Measurements from ENCODE around the gene GGT5.
"Not testable (repeated sequence)": the region's sequence is repeated elsewhere in the genome, so short reads cannot be mapped to it uniquely, and the experiment has no call there.

Gene GGT5

DNA sequence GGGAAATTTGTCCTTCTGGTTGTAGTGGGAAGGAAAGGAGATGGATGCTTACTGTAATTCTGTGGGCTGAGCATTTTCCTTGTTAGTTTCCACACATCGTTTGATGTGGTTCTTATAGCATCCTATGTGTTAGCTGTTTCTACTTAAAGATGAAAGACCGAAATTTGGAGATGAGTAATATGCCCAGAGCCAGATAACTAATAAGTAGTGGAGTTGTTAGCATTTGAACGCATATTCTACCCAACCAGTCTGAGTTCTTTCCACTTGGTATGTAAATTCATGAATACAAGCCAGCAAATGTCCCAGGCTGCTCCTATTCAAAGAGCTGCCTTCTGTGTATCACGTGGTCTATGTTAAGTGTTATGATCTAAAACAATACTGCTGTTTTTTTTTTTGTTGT lies 40.4 kb upstream of the GGT5 start:
- Histone ChIP-seq H3K14ac (ENCODE audit: low read length) (no peak overlapping the region), H3K36me3 (ENCODE audit: control insufficient read depth in 1 of 2, insufficient read depth in 2 of 2, low read length in 2 of 2) (peaks cover 0 to 3% of the 10 kb centered on the region in 2 experiments), H2BK12ac (ENCODE audit: low read length) (no peak overlapping the region), H2AFZ (ENCODE audit: insufficient read depth, low read length, poor library complexity) (no peak overlapping the region), H3K9me3 (ENCODE audit: insufficient read depth, low read depth, low read length) (no peaks in the 10 kb centered on the region), H3K4ac (ENCODE audit: low read depth, low read length) (peak overlapping the region; percentile 70), H3K27me3 (ENCODE audit: insufficient read depth, low read length) (no peaks in the 10 kb centered on the region), H3K4me3 (ENCODE audit: low read depth, low read length) (no peak overlapping the region), H4K91ac (ENCODE audit: low read depth, low read length) (no peak overlapping the region), H3K27ac (ENCODE audit: low read depth, low read length) (peak overlapping the region; percentile 45), H2BK120ac (ENCODE audit: insufficient read depth, low read length, poor library complexity) (no peak overlapping the region), H3K9ac (ENCODE audit: low read length) (no peak overlapping the region), H3K4me2 (ENCODE audit: low read length) (no peak overlapping the region), H3K4me1 (ENCODE audit: control insufficient read depth in 1 of 2, insufficient read depth in 2 of 2, low read length in 2 of 2) (peaks cover 5 to 19% of the 10 kb centered on the region in 2 experiments), H4K12ac (ENCODE audit: low read depth, low read length) (no peak overlapping the region), H3K18ac (ENCODE audit: low read length) (no peak overlapping the region), H2AK5ac (ENCODE audit: low read length) (no peak overlapping the region), H4K8ac (ENCODE audit: low read depth, low read length) (no peak overlapping the region), H2BK5ac (ENCODE audit: low read depth, low read length, poor library complexity) (no peak overlapping the region), H3K79me2 (ENCODE audit: control insufficient read depth, insufficient read depth, low read length, poor library complexity) (peaks cover 7% of the 10 kb centered on the region), H3K79me1 (ENCODE audit: low read length) (peaks cover 8% of the 10 kb centered on the region), H3K23ac (ENCODE audit: low read length) (no peak overlapping the region)
- DNase-seq = peak in 1 of 2 donors; percentile 12
- no CpG with 5 or more reads among the region's 4 CpGs for WGBS (ENCODE audit: extremely low coverage, insufficient coverage, insufficient read length)

GRCh38 chr22:24284747-24285203 lies 39.9 kb upstream of the GGT5 start:
- Histone ChIP-seq H3K27ac (ENCODE audit: low read depth, low read length) (peak overlapping the region; percentile 45), H2AFZ (ENCODE audit: insufficient read depth, low read length, poor library complexity) (no peak overlapping the region), H2BK5ac (ENCODE audit: low read depth, low read length, poor library complexity) (no peak overlapping the region), H3K36me3 (ENCODE audit: control insufficient read depth in 1 of 2, insufficient read depth in 2 of 2, low read length in 2 of 2) (peaks cover 0 to 3% of the 10 kb centered on the region in 2 experiments), H2BK120ac (ENCODE audit: insufficient read depth, low read length, poor library complexity) (no peak overlapping the region), H3K18ac (ENCODE audit: low read length) (no peak overlapping the region), H3K14ac (ENCODE audit: low read length) (no peak overlapping the region), H3K4me3 (ENCODE audit: low read depth, low read length) (no peak overlapping the region), H3K9ac (ENCODE audit: low read length) (peak overlapping the region; percentile 33), H4K91ac (ENCODE audit: low read depth, low read length) (no peak overlapping the region), H3K4me1 (ENCODE audit: control insufficient read depth in 1 of 2, insufficient read depth in 2 of 2, low read length in 2 of 2) (peaks cover 1 to 15% of the 10 kb centered on the region in 2 experiments), H4K12ac (ENCODE audit: low read depth, low read length) (no peak overlapping the region), H3K9me3 (ENCODE audit: insufficient read depth, low read depth, low read length) (no peaks in the 10 kb centered on the region), H3K79me1 (ENCODE audit: low read length) (peaks cover 4% of the 10 kb centered on the region), H2AK5ac (ENCODE audit: low read length) (no peak overlapping the region), H2BK12ac (ENCODE audit: low read length) (no peak overlapping the region), H3K27me3 (ENCODE audit: insufficient read depth, low read length) (no peaks in the 10 kb centered on the region), H3K4me2 (ENCODE audit: low read length) (peak overlapping the region; percentile 39), H4K8ac (ENCODE audit: low read depth, low read length) (no peak overlapping the region), H3K79me2 (ENCODE audit: control insufficient read depth, insufficient read depth, low read length, poor library complexity) (peaks cover 7% of the 10 kb centered on the region), H3K4ac (ENCODE audit: low read depth, low read length) (no peak overlapping the region), H3K23ac (ENCODE audit: low read length) (no peak overlapping the region)
- peak in 1 of 2 donors; percentile 50 for DNase-seq
- no CpG with 5 or more reads among the region's 2 CpGs for WGBS (ENCODE audit: extremely low coverage, insufficient coverage, insufficient read length)

DNA sequence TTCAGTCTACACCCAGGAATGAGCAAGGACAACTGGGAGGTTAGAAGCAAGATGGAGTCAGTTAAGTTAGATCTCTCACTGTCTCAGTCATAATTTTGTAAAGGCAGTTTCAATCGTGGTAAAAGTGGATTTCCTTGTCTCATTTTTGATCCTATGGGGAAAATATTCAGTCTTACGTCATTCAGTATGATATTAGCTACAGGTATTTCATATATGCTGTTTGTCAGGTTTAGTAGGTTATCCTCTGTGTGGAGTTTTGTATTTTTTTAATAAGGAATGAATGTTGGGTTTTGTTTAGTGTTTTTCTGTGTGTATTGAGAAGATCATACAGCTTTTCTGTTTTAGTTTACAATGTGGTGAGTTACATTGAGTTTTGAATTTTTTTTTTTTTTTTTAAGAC lies 37.5 kb upstream of the GGT5 start:
- peaks cover 0 to 7% of the 10 kb centered on the region in 2 experiments for H3K4me1 ChIP-seq (ENCODE audit: control insufficient read depth in 1 of 2, insufficient read depth in 2 of 2, low read length in 2 of 2)
- no peak overlapping the region for H4K12ac ChIP-seq (ENCODE audit: low read depth, low read length)
- no peak overlapping the region for H3K23ac ChIP-seq (ENCODE audit: low read length)
- H2BK12ac ChIP-seq (ENCODE audit: low read length) = no peak overlapping the region
- H3K79me2 ChIP-seq (ENCODE audit: control insufficient read depth, insufficient read depth, low read length, poor library complexity) = peaks cover 7% of the 10 kb centered on the region
- H3K36me3 ChIP-seq (ENCODE audit: control insufficient read depth in 1 of 2, insufficient read depth in 2 of 2, low read length in 2 of 2) = peaks cover 0 to 3% of the 10 kb centered on the region in 2 experiments
- H3K9ac ChIP-seq (ENCODE audit: low read length) = no peak overlapping the region
- H3K14ac ChIP-seq (ENCODE audit: low read length) = no peak overlapping the region
- no peaks in the 10 kb centered on the region for H3K27me3 ChIP-seq (ENCODE audit: insufficient read depth, low read length)
- no CpG with 5 or more reads among the region's 2 CpGs for WGBS (ENCODE audit: extremely low coverage, insufficient coverage, insufficient read length)
- H3K9me3 ChIP-seq (ENCODE audit: insufficient read depth, low read depth, low read length) = no peaks in the 10 kb centered on the region
- H2BK120ac ChIP-seq (ENCODE audit: insufficient read depth, low read length, poor library complexity) = no peak overlapping the region
- H4K8ac ChIP-seq (ENCODE audit: low read depth, low read length) = no peak overlapping the region
- H2AK5ac ChIP-seq (ENCODE audit: low read length) = no peak overlapping the region
- H3K4ac ChIP-seq (ENCODE audit: low read depth, low read length) = peak overlapping the region; percentile 49
- no peak overlapping the region for H3K27ac ChIP-seq (ENCODE audit: low read depth, low read length)
- no peak overlapping the region for H4K91ac ChIP-seq (ENCODE audit: low read depth, low read length)
- no peaks in the 10 kb centered on the region for H3K79me1 ChIP-seq (ENCODE audit: low read length)
- no peak overlapping the region for H3K4me2 ChIP-seq (ENCODE audit: low read length)
- H2BK5ac ChIP-seq (ENCODE audit: low read depth, low read length, poor library complexity) = no peak overlapping the region
- no peak overlapping the region for H3K4me3 ChIP-seq (ENCODE audit: low read depth, low read length)
- no peak overlapping the region for H2AFZ ChIP-seq (ENCODE audit: insufficient read depth, low read length, poor library complexity)
- peak in 1 of 2 donors; percentile 94 for DNase-seq
- no peak overlapping the region for H3K18ac ChIP-seq (ENCODE audit: low read length)

- WGBS (ENCODE audit: extremely low coverage, insufficient coverage, insufficient read length) = no CpG with 5 or more reads among the region's 1 CpG
- not testable (repeated sequence) for H3K4me1 ChIP-seq (ENCODE audit: control insufficient read depth in 1 of 2, insufficient read depth in 2 of 2, low read length in 2 of 2); H2BK12ac ChIP-seq (ENCODE audit: low read length); H3K14ac ChIP-seq (ENCODE audit: low read length); H2BK120ac ChIP-seq (ENCODE audit: insufficient read depth, low read length, poor library complexity); H2BK5ac ChIP-seq (ENCODE audit: low read depth, low read length, poor library complexity); H3K36me3 ChIP-seq (ENCODE audit: control insufficient read depth in 1 of 2, insufficient read depth in 2 of 2, low read length in 2 of 2); H3K4me2 ChIP-seq (ENCODE audit: low read length); H2AK5ac ChIP-seq (ENCODE audit: low read length); H3K9me3 ChIP-seq (ENCODE audit: insufficient read depth, low read depth, low read length); H3K4me3 ChIP-seq (ENCODE audit: low read depth, low read length); H4K12ac ChIP-seq (ENCODE audit: low read depth, low read length); H3K79me2 ChIP-seq (ENCODE audit: control insufficient read depth, insufficient read depth, low read length, poor library complexity); H3K23ac ChIP-seq (ENCODE audit: low read length); H3K9ac ChIP-seq (ENCODE audit: low read length); H2AFZ ChIP-seq (ENCODE audit: insufficient read depth, low read length, poor library complexity); H3K27me3 ChIP-seq (ENCODE audit: insufficient read depth, low read length); H3K18ac ChIP-seq (ENCODE audit: low read length); H3K79me1 ChIP-seq (ENCODE audit: low read length); H4K8ac ChIP-seq (ENCODE audit: low read depth, low read length); H4K91ac ChIP-seq (ENCODE audit: low read depth, low read length); DNase-seq; H3K27ac ChIP-seq (ENCODE audit: low read depth, low read length)
- peak overlapping the region; percentile 69 for H3K4ac ChIP-seq (ENCODE audit: low read depth, low read length)
Observed at GRCh38 chr22:24280363-24280762, 35.5 kb upstream of the GGT5 start.

Measured in trophoblast cell (in vitro differentiated cells and primary cell).